Adrenal gland (tissue), 5 donors: ENCODE data around the gene POLL.

Experiments
- POLR2A ChIP-seq, 2 donors: fragments of 450-650 bp; IDR thresholded peaks; one replicate each; pipeline ENCODE4 v1.6.1; 2017; ENCODE audit warnings: antibody characterized with exemption in 2 of 2, mild to moderate bottlenecking in 2 of 2, moderate library complexity in 1 of 2
- TF ChIP-seq, protein P1 (sequence below), 6 experiments: fragments of 450-650 bp in 4 of 6; fragments of 200-600 bp in 2 of 6; sonication (generic) in 1 of 6; IDR thresholded peaks; 1 replicate in 5 of 6; 2 replicates in 1 of 6; pipeline versions ENCODE4 v1.5.1 to v1.8.0; 2016 to 2021; ENCODE audit warnings: antibody characterized with exemption in 6 of 6, mild to moderate bottlenecking in 2 of 6, moderate library complexity in 1 of 6
- donor health status: DM: no; HTN: no; CAD: no.

GRCh38 chr10:101564490-101564991 is 23.5 kb downstream of the POLL start:
- TF ChIP-seq, protein P1, sequence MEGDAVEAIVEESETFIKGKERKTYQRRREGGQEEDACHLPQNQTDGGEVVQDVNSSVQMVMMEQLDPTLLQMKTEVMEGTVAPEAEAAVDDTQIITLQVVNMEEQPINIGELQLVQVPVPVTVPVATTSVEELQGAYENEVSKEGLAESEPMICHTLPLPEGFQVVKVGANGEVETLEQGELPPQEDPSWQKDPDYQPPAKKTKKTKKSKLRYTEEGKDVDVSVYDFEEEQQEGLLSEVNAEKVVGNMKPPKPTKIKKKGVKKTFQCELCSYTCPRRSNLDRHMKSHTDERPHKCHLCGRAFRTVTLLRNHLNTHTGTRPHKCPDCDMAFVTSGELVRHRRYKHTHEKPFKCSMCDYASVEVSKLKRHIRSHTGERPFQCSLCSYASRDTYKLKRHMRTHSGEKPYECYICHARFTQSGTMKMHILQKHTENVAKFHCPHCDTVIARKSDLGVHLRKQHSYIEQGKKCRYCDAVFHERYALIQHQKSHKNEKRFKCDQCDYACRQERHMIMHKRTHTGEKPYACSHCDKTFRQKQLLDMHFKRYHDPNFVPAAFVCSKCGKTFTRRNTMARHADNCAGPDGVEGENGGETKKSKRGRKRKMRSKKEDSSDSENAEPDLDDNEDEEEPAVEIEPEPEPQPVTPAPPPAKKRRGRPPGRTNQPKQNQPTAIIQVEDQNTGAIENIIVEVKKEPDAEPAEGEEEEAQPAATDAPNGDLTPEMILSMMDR (IDR thresholded peaks at IDR 0.05) = no peak
- TF ChIP-seq POLR2A (IDR thresholded peaks at IDR 0.05) = no peak
